Activated CD4-positive, alpha-beta memory T cell treated with anti-CD3 and anti-CD28 coated beads, Interleukin-2, amount 10 ng/mL, durations not matched to agents 7 days and 5 days (primary cell): ENCODE data around the gene SUMO2. TPM values are rescaled to one million over a fixed set of nuclear protein-coding genes. Genes with fewer than 3 reads are reported as not detected.

Source experiments
- CTCF ChIA-PET: fragments of 350-600 bp; sonication (Branson Sonifier 250); formaldehyde crosslinking; loops from one replicate; lab custom pipeline; 2021; ENCODE audit warnings: antibody characterized with exemption, inconsistent platforms; lab: Charles Lee
- POLR2A ChIA-PET: fragments of 350-600 bp; sonication (Branson Sonifier 250); formaldehyde crosslinking; loops from one replicate; lab custom pipeline; 2021; ENCODE audit warnings: antibody characterized with exemption; lab: Charles Lee
- DNase-seq: peaks from one replicate; pipeline ENCODE4 v3.0.0-alpha.2; 2020
- H3K27ac Mint-ChIP-seq: one replicate; pipeline ENCODE4 v1.8.0; 2021; ENCODE audit warnings: mild to moderate bottlenecking, mixed read lengths
- H3K27me3 Mint-ChIP-seq: one replicate; pipeline ENCODE4 v1.8.0; 2021; ENCODE audit warnings: mixed read lengths
- H3K36me3 Mint-ChIP-seq: one replicate; pipeline ENCODE4 v1.8.0; 2021; ENCODE audit warnings: low read depth, mixed read lengths
- H3K4me1 Mint-ChIP-seq: one replicate; pipeline ENCODE4 v1.8.0; 2021; ENCODE audit warnings: mixed read lengths
- H3K4me3 Mint-ChIP-seq: one replicate; pipeline ENCODE4 v1.8.0; 2021; ENCODE audit warnings: mild to moderate bottlenecking, mixed read lengths
- H3K9me3 Mint-ChIP-seq: one replicate; pipeline ENCODE4 v1.8.0; 2021; ENCODE audit warnings: mixed read lengths
- total RNA-seq, 2 experiments: library from RNA; stranded (reverse); gene quantifications; one replicate each; pipeline ENCODE4 v1.2.3, GENCODE V29; 2021

SUMO2 gene
- total RNA-seq, 2 experiments from 2014 or later, result 548 to 559 TPM

DNA sequence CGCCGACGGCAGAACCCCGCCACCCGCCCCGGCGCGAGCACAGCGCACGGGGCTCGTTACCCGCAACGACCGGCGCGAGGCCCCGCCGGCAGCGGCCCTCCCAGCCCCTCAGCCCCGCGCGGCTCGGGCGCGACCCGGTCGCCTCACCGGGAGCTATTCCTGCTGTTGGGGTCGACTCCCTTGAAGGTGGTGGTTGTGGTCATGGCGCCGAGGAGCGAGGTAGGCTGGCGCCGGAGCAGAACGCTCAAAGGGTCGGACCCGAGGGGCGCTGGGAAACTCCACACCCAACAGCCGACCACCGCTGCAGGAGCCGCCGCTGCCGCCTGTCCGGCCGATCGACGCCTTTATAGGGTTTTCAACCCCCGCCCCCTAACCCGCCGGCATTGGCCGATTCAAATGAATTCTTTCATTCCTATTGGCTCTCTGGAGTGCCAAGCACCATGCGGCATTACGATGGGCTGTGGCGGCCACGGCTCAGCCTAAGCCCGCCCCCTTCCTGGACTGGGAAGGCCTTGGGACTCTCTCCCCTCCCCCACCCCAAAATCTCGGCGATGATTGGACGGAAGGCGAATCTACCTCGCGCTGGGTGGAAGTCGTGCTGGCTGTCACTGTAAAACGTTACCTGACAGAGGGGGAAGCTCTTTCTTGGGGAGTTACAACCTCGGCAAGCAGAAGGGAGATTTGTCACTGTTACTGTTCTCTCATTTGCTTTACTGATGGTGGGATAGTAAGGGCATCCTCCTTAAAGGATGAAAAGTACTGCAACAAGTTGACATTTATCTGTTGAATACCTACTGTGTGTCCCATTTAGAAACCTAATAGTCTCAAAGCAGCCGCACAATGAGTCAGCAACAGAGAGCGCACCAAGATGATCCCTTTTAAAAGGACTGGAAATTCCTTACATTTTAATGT, 28.3 kb downstream of the SUMO2 start, which contains the start of gene JPT1:
Gene JPT1, minus strand, starts transcription at position 318 of the 912 bp plus-strand sequence. Its CDS starts 115 bp downstream, at position 203.
- H3K27ac Mint-ChIP-seq, result peak within 1 kb of the TSS; percentile 86
- peaks cover 37% of the 10 kb centered on the region for H3K36me3 Mint-ChIP-seq
- peaks cover 41% of the 10 kb centered on the region for H3K4me1 Mint-ChIP-seq
- H3K27me3 Mint-ChIP-seq, result no peaks in the 10 kb centered on the region
- POLR2A ChIA-PET, result interaction anchor here (0.6 to 3.1 kb wide), 38 partner anchors 8 to 142 kb away, joined by 3 to 25 read pairs (median 6); partner anchors contain the start of genes ARMC7, GGA3, MIF4GD and MRPL58
- CTCF ChIA-PET, result interaction anchor here (1.0 to 1.2 kb wide), 4 partner anchors 17 to 49 kb away, joined by 3 to 5 read pairs (median 3); no protein-coding TSS in a partner anchor
- H3K9me3 Mint-ChIP-seq, result no peaks in the 10 kb centered on the region
- H3K4me3 Mint-ChIP-seq, result peak within 1 kb of the TSS; percentile 93
- peak; percentile 99 for DNase-seq

DNA sequence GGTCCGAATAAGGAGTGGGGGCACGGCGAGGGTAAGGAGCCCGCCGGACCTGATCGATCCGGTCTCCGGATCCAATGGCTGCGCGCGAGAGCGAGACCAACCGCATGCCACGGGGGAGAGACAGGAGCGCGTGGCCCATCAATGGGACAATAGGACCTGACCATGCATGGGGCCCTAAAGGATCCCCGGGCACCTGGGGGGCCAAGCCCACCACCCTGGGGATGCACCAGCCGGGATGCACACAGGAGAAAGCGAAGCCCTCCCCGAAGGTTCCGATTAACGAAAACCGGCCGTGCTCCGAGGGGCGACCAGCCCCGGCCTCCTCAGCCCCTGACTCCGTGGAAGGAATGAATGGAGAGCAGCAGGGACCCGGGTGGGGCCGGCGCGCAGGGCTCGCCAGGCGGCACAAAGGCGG, 29.0 kb downstream of the SUMO2 start:
- H3K4me1 Mint-ChIP-seq, result peaks cover 43% of the 10 kb centered on the region
- peaks cover 38% of the 10 kb centered on the region for H3K36me3 Mint-ChIP-seq
- ChIA-PET CTCF (interaction anchor here (1.2 kb wide), 1 partner anchor 39 kb away, joined by 3 read pairs; no protein-coding TSS in a partner anchor), POLR2A (interaction anchor here (1.1 to 3.1 kb wide), 22 partner anchors 9 to 118 kb away, joined by 3 to 25 read pairs (median 6); partner anchors contain the start of genes GGA3, MRPS7, NT5C and NUP85)
- no peaks in the 10 kb centered on the region for H3K27me3 Mint-ChIP-seq
- H3K27ac Mint-ChIP-seq, result peak overlapping the region; percentile 81
- DNase-seq, result peak; percentile 50
- no peaks in the 10 kb centered on the region for H3K9me3 Mint-ChIP-seq
- H3K4me3 Mint-ChIP-seq, result peak overlapping the region; percentile 93

DNA sequence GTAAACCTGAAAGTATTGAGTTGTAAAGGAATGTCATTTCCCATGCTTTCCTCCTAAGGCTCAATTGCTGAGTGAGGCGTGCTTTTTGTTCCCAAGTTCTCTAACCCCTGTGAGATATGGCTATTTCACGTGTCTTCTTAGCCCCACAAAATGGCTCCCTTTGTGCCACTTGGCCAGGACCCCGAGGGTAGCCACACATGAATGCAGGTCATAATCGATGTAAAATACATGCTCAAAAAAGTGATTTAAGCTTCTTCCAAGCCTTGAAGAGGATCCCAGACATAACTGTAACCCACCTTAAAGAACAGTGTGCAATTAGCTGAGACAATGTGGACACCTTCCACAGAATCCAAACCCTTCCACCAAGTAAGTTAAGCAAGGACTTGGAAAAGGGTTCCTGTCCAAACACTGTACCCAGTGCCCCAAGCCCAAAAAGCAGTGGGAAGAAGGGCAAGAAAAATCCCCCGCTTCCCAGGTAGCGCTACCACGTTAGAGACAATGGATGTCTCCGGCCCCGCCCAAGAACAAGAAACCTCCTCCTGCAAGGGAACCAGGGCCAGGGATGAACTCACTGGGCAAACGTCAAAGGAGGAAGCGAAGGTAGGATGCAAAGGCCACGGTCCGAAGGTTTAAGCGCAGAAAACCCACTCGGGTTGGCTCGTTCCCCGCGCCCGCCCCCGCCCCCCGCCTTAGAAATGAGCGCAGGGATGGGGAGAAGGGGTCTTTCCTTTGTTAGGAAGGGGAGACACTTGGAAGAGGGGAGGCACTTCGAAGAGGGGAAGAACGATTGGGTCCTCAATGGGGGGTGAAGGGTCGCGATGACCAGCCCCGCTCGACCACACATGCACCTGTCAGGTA, 29.6 kb downstream of the SUMO2 start:
- ChIA-PET POLR2A (interaction anchor here (1.0 to 1.1 kb wide), 2 partner anchors 12 to 21 kb away, joined by 4 read pairs; no protein-coding TSS in a partner anchor), CTCF (no interaction called here)
- Mint-ChIP-seq H3K4me3 (peak overlapping the region; percentile 93), H3K4me1 (peaks cover 49% of the 10 kb centered on the region), H3K27me3 (no peaks in the 10 kb centered on the region), H3K27ac (peak overlapping the region; percentile 81), H3K9me3 (no peaks in the 10 kb centered on the region), H3K36me3 (peaks cover 44% of the 10 kb centered on the region)
- peak; percentile 40 for DNase-seq

DNA sequence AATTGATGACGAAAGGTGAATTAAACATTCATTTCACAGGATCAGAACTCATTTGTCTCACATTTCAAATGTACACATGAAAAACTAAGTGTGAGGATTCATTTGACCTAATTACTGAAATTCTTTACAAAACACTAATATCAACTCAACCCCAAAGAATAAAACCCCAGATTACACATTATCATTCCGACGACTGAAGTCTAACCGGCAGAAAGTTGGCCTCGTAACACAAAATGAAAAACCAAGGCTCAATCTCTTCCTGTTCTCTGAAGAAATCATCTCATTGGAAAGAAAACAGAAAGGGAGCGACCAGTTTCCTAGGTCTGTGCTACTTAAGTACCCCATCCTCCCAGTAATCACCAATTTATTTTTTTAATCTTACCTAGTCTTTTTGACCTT, 30.2 kb downstream of the SUMO2 start:
- Mint-ChIP-seq H3K27ac (peak overlapping the region; percentile 81), H3K4me3 (peak overlapping the region; percentile 93), H3K4me1 (peaks cover 52% of the 10 kb centered on the region), H3K36me3 (peaks cover 50% of the 10 kb centered on the region), H3K9me3 (no peaks in the 10 kb centered on the region), H3K27me3 (no peaks in the 10 kb centered on the region)
- no peak for DNase-seq
- POLR2A ChIA-PET, result interaction anchor here (1.0 to 1.1 kb wide), 2 partner anchors 12 to 20 kb away, joined by 4 read pairs; no protein-coding TSS in a partner anchor
- CTCF ChIA-PET, result no interaction called here

DNA sequence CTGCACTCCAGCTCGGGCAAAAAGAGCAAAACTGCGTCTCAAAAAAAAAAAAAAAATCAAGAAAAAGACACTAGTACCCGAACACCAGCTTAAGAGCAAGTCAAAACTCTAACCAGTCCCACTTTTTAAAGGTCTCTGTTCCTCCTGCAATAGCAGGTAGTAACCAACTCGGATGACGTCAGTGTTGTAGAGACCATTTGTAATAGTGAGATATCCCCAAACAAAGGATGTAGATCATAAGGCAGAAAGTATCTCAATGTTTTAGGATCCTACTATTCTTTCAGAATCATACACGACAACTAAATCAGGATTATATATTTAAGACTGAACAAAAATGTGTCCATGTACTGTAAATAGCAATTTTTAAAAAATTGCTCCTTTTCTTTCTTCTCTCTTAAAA, 30.8 kb downstream of the SUMO2 start:
- Mint-ChIP-seq H3K27ac (peak overlapping the region; percentile 81), H3K4me3 (peak overlapping the region; percentile 93)
- CTCF ChIA-PET, result interaction anchor here (0.6 to 1.0 kb wide), 2 partner anchors 22 to 38 kb away, joined by 3 read pairs; no protein-coding TSS in a partner anchor

DNA sequence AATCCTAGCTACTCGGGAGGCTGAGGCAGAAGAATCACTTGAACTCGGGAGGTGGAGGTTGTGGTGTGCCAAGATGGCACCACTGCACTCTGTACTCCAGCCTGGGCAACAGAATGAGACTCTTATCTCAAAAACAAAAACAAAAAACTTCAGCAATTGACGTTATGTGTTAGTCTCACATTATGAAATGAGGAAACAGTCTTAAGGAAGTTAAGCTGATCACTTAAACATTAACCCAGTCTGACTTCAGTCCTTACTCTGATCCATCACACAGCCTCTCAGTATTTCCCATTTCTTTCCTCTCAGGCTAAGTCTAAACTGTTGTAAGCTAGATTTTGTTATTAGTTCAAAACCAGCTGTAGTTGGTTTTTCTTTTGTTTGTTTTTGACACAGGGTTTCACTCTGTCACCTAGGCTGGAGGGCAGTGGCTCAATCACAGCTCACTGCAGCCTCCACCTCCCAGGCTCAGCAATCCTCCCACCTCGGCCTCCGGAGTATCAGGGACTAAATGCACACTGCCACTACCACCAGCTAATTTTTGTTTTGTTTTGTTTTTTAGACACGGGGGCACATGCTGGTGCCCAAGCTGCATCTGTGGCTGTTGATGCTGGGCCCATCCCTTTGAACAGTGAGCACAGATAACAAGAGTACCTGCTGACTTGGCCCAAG, 34.7 kb downstream of the SUMO2 start:
- ChIA-PET CTCF (interaction anchor here (0.8 to 1.8 kb wide), 5 partner anchors 16 to 53 kb away, joined by 3 to 13 read pairs (median 4); no protein-coding TSS in a partner anchor), POLR2A (interaction anchor here (1.0 to 1.8 kb wide), 3 partner anchors 17 to 23 kb away, joined by 3 to 6 read pairs (median 6); partner anchors contain the start of gene NT5C)
- DNase-seq, result no peak
- H3K27me3 Mint-ChIP-seq, result no peaks in the 10 kb centered on the region
- H3K4me3 Mint-ChIP-seq, result no peak overlapping the region
- H3K27ac Mint-ChIP-seq, result peak overlapping the region; percentile 21
- H3K4me1 Mint-ChIP-seq, result peaks cover 39% of the 10 kb centered on the region
- peaks cover 73% of the 10 kb centered on the region for H3K36me3 Mint-ChIP-seq
- H3K9me3 Mint-ChIP-seq, result no peaks in the 10 kb centered on the region

More for the DNA sequence above, 30.8 kb downstream of the SUMO2 start:
- Mint-ChIP-seq H3K27me3 (no peaks in the 10 kb centered on the region), H3K4me1 (peaks cover 54% of the 10 kb centered on the region), H3K9me3 (no peaks in the 10 kb centered on the region), H3K36me3 (peaks cover 54% of the 10 kb centered on the region)
- POLR2A ChIA-PET, result interaction anchor here (0.5 kb wide), 1 partner anchor 729 kb away, joined by 3 read pairs; no protein-coding TSS in a partner anchor
- no peak for DNase-seq

DNA sequence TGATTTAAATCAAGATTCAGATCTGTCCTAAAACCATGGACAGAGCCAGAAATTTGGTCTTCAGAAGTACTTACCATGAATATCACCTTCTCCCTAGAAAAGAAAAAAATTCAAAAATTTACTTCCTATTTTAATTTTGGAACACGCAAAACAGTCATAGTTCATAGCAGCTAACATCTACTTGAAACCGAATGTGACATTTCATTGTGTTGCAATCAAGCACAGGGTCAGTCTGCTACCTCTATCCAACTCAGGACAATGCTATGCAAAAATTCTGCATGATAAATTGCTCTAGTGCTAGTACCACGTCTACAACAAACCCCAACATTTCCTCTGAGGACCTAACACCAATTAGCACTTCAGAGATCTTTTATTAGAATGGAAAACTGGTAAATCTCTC, 36.2 kb downstream of the SUMO2 start:
- Mint-ChIP-seq H3K36me3 (peaks cover 66% of the 10 kb centered on the region), H3K4me1 (peaks cover 30% of the 10 kb centered on the region), H3K27me3 (no peaks in the 10 kb centered on the region), H3K4me3 (no peak overlapping the region), H3K27ac (no peak overlapping the region), H3K9me3 (no peaks in the 10 kb centered on the region)
- ChIA-PET CTCF (interaction anchor here (3.5 kb wide), 1 partner anchor 15 kb away, joined by 20 read pairs; the partner anchor contains the start of gene NT5C), POLR2A (interaction anchor here (0.7 to 2.9 kb wide), 3 partner anchors 9 to 185 kb away, joined by 4 to 18 read pairs (median 8); partner anchors contain the start of genes JPT1 and NT5C)
- no peak for DNase-seq

DNA sequence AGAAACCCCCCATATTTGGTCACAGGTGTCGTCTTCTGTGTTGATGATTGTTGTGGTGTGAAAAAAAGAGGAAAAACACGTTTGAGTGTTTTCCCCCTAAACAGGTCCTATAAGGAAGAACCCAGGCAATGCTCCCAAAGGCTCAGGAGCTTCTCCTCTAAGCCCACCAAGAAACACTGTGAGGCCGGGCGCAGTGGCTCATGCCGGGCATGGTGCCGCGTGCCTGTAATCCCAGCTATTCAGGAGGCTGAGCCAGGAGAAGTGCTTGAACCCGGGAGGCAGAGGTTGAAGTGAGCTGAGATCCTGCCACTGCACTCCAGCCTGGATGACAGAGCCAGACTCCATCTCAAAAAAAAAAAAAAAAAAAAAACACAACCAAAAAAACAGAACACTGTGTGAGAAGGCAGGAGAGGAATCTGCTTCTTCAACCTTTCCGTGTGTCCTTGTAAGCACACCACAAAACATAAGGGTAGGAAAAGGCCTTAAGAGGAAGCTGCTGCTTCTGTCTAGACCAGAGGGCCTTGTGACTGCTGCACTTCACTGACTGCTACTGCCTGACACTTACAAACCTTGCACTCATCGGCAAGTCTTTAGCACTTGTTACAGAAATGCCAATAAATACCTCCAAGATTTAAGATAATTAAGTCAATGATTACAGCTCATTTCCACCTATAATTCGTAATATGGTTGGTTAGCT, 37.8 kb downstream of the SUMO2 start:
- CTCF ChIA-PET, result interaction anchor here (0.6 to 3.5 kb wide), 8 partner anchors 13 to 95 kb away, joined by 3 to 20 read pairs (median 4); partner anchors contain the start of gene NT5C
- no peak overlapping the region for H3K27ac Mint-ChIP-seq
- no peak for DNase-seq
- H3K4me3 Mint-ChIP-seq, result no peak overlapping the region
- peaks cover 79% of the 10 kb centered on the region for H3K36me3 Mint-ChIP-seq
- H3K4me1 Mint-ChIP-seq, result peaks cover 41% of the 10 kb centered on the region
- H3K9me3 Mint-ChIP-seq, result no peaks in the 10 kb centered on the region
- POLR2A ChIA-PET, result interaction anchor here (1.1 to 2.9 kb wide), 4 partner anchors 10 to 117 kb away, joined by 4 to 18 read pairs (median 6); partner anchors contain the start of genes GGA3, JPT1, MRPS7 and NT5C
- H3K27me3 Mint-ChIP-seq, result no peaks in the 10 kb centered on the region

DNA sequence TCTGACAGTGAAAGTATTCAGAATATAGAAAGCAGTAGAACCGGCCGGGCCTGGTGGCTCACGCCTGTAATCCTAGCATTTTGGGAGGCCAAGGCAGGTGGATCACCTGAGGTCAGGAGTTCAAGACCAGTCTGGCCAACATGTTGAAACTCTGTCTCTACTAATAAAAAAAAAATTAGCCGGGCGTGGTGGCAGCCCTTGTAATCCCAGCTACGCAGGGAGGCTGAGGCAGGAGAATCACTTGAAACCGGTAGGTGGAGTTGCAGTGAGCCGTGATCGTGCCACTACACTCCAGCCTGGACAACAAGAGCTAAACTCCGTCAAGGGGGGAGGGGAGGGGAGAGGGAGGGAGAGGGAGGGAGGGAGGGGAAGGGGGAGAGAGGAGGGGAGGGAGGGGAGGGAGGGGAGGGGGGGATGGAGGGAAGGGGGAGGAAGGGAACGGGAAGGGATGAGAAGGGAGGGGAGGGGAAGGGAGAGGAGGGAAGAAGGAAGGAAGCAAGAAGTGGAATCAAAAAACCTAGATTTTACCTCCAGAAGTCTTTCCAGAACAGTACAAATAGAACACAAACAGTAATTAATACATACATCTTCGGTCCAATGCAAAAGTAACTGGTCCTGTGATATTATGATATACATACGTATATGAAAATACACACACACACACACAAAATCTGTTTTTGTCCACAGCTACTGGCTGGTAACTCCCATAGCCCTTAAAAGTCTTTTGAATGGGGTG, 40.4 kb downstream of the SUMO2 start:
- ChIA-PET CTCF (interaction anchor here (1.0 to 3.0 kb wide), 2 partner anchors 28 to 29 kb away, joined by 6 to 12 read pairs; no protein-coding TSS in a partner anchor), POLR2A (interaction anchor here (1.1 to 3.7 kb wide), 2 partner anchors 12 to 64 kb away, joined by 3 to 16 read pairs; partner anchors contain the start of gene JPT1)
- H3K9me3 Mint-ChIP-seq, result no peaks in the 10 kb centered on the region
- H3K27ac Mint-ChIP-seq, result peak overlapping the region; percentile 84
- no peak for DNase-seq
- no peaks in the 10 kb centered on the region for H3K27me3 Mint-ChIP-seq
- H3K36me3 Mint-ChIP-seq, result peaks cover 69% of the 10 kb centered on the region
- H3K4me1 Mint-ChIP-seq, result peaks cover 29% of the 10 kb centered on the region
- H3K4me3 Mint-ChIP-seq, result no peak overlapping the region

DNA sequence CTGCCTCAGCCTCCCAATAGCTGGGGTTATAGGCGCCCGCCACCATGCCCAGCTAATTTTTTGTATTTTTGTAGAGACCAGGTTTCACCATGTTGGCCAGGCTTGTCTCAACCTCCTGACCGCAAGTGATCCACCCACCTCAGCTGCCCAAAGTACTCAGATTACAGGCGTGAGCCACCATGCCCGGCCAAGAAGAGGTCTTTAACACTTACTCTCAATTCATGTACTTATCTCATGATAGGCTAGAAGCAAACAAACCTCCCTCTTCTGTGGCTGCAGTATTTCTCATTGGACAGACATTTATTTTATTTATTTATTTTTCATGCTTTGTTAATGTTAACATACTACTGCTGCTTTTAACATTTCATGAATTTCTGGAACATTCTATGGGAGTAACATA, 44.2 kb downstream of the SUMO2 start:
- ChIA-PET POLR2A (interaction anchor here (1.0 to 1.4 kb wide), 3 partner anchors 9 to 40 kb away, joined by 3 read pairs; partner anchors contain the start of gene JPT1), CTCF (interaction anchor here (1.5 kb wide), 1 partner anchor 33 kb away, joined by 3 read pairs; no protein-coding TSS in a partner anchor)
- Mint-ChIP-seq H3K4me1 (peaks cover 33% of the 10 kb centered on the region), H3K9me3 (no peaks in the 10 kb centered on the region), H3K36me3 (peaks cover 59% of the 10 kb centered on the region), H3K27me3 (no peaks in the 10 kb centered on the region), H3K4me3 (no peak overlapping the region), H3K27ac (no peak overlapping the region)
- no peak for DNase-seq
